ENCODE results near the gene NXF3.
A peak's percentile ranks its signal among the peaks of the same experiment; 100 is the strongest.
"Not testable (repeated sequence)": the region's sequence is repeated elsewhere in the genome, so short reads cannot be mapped to it uniquely, and the experiment has no call there.

NXF3 gene, protein sequence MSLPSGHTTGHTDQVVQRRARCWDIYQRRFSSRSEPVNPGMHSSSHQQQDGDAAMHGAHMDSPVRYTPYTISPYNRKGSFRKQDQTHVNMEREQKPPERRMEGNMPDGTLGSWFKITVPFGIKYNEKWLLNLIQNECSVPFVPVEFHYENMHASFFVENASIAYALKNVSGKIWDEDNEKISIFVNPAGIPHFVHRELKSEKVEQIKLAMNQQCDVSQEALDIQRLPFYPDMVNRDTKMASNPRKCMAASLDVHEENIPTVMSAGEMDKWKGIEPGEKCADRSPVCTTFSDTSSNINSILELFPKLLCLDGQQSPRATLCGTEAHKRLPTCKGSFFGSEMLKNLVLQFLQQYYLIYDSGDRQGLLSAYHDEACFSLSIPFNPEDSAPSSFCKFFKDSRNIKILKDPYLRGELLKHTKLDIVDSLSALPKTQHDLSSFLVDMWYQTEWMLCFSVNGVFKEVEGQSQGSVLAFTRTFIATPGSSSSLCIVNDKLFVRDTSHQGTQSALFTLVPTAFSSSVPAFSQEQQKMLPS

DNA sequence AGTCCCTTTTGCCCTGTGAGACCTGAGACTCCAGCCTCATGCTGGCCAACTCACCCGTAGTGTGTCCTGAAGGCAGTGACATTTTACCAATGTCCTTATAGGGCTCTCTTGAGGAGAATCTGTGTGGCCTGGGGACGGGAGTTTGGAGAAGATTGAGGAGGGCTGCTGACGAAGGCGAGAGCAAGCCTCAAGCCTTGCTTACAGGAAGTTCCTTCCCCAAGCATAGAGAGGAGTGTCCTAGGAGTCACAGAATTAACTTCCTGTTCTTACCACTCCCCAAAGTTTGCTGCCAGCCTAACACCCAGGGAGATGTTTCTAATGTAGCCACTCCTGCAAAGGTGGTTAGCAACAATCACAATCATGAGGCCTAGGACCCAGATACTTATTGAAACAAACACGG lies at the start of gene NXF3:
NXF3 (minus strand) TSS at position 202 of the 400 bp plus-strand sequence; CDS start at position 82, 120 bp downstream.
- DNase-seq (ENCODE audit: low spot score), result no peak

DNA sequence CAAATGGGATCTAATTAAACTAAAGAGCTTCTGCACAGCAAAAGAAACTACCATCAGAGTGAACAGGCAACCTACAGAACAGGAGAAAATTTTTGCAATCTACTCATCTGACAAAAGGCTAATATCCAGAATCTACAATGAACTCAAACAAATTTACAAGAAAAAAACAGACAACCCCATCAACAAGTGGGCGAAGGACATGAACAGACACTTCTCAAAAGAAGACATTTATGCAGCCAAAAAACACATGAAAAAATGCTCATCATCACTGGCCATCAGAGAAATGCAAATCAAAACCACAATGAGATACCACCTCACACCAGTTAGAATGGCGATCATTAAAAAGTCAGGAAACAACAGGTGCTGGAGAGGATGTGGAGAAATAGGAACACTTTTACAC lies 43.6 kb upstream of the NXF3 start:
- DNase-seq (ENCODE audit: low spot score), result not testable (repeated sequence)

- DNase-seq (ENCODE audit: low spot score), result peak; percentile 32
Measured at GRCh38 chrX:103124284-103124683, 31.3 kb upstream of the NXF3 start.

DNA sequence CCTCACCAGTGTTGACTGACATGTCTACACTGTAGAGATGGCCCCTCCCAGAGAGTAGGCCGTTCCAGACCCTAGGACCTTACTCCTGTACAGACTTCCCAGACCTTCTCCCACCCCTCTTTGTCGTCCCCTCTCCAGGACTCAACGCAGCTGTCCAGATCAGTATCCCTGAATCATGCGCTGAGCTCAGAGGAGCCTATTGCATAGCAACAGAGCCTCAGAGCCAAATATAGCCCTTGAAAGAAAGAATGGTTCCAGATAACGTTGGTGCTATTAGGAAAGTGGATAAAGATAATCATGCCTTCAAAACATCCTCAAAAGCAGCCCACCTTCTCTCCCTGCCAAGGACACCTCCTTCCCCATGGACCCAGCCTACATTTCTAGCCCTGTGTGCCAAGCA lies 27.8 kb upstream of the NXF3 start:
- no peak for DNase-seq (ENCODE audit: low spot score)

- not testable (repeated sequence) for DNase-seq (ENCODE audit: low spot score)
Measured at GRCh38 chrX:103116970-103117369, 24.0 kb upstream of the NXF3 start.

DNA sequence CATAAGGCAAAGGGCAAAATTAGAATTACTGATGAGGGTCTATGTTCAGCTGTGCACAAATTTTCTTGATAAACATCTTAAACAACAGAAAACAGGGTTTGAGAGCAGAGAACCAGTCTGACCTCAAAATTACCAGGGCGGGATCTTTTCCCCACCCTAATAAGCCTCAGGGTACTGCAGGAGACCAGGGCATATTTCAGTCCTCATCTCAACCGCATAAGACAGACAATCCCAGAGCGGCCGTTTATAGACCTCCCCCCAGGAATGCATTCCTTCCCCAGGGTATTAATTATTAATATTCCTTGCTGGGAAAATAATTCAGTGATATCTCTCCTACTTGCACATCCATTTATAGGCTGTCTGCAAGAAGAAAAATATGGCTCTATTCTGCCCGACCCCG lies 16.6 kb upstream of the NXF3 start:
- DNase-seq (ENCODE audit: low spot score), result not testable (repeated sequence)

- DNase-seq (ENCODE audit: low spot score), result no peak
Measured at GRCh38 chrX:103107836-103108235, 14.9 kb upstream of the NXF3 start.

DNA sequence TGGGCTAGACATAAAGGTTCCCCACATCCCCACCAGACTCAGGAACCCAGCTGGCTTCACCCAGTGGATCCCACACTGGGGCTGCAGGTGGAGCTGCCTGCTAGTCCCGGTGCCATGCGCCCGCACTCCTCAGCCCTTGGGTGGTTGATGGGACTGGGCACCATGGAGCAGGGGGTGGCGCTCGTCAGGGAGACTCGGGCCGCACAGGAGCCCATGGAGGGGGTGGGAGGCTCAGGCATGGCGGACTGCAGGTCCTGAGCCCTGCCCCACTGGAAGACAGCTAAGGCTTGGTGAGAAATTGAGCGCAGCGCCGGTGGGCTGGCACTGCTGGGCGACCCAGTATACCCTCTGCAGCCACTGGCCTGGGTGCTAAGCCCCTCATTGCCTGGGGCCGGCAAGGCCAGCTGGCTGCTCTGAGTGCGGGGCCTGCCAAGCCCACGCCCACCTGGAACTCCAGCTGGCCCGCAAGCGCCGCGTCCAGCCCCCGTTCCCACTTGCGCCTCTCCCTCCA lies 14.3 kb upstream of the NXF3 start:
- DNase-seq (ENCODE audit: low spot score), result not testable (repeated sequence)

- DNase-seq (ENCODE audit: low spot score), result not testable (repeated sequence)
Measured at GRCh38 chrX:103104370-103104769, 11.4 kb upstream of the NXF3 start.

GRCh38 chrX:103103866-103104265 lies 10.9 kb upstream of the NXF3 start:
- not testable (repeated sequence) for DNase-seq (ENCODE audit: low spot score)

GRCh38 chrX:103101299-103102042 lies 8.5 kb upstream of the NXF3 start:
- DNase-seq (ENCODE audit: low spot score), result peak; percentile 43

DNA sequence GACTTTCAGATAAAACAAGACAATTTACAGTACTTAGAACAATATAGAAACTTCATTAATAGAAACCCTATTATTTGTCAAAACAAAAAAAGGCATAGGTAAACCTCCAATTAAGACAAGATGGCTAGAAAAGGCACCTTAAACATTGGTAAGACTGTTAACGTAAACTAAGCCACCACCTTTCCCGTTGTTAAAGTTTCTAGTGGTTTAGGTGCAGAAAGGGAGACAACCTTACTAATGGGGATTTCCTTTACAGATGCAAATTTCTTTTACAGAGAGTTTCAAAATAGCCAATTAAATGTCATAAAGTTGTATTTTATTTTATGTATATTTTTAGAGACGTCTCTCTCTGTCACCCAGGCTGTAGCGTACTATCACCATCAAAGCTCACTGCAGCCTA lies 7.5 kb upstream of the NXF3 start:
- DNase-seq (ENCODE audit: low spot score), result no peak

- no peak for DNase-seq (ENCODE audit: low spot score)
Measured at GRCh38 chrX:103099691-103100090, 6.7 kb upstream of the NXF3 start.

DNA sequence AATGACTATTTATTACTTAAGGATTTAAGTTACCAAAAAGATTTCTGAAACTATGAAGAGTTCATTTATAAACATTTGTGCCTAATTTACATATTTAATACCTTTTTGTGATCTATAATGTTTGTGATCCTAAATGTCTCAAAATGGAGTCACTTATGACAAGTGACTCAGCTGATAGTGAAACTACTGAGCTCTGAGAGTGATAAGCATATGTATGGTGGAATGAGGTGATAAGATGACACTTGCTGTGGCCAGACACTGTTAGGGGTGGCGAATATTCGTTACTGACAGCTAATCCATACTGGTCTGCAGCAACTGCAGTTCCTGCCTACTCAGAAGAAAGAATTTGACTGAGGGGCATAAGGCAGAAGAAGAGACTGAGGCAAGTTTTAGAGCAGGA lies 5.5 kb upstream of the NXF3 start:
- peak; percentile 42 for DNase-seq (ENCODE audit: low spot score)

DNA sequence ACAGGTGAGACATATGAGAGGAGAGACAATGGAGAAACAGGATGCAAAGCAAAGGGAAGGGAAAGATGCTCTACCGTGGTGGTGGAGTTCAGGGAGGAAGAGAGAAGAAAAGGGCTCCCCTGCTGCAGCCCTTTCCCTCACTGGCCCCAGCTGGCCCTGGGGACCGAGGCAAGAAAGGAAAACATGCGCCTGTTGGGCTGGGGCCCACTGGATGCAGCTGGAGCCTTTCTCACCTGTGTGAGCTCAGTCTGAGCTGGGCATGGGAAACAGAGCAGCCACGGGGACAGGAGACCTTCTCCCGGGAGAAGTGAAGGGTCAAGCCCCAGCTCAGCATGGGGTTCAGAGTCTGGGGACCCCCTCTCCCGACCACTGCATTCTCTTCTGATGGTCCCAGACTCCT lies 11.9 kb downstream of the NXF3 start:
- no peak for DNase-seq (ENCODE audit: low spot score)

DNA sequence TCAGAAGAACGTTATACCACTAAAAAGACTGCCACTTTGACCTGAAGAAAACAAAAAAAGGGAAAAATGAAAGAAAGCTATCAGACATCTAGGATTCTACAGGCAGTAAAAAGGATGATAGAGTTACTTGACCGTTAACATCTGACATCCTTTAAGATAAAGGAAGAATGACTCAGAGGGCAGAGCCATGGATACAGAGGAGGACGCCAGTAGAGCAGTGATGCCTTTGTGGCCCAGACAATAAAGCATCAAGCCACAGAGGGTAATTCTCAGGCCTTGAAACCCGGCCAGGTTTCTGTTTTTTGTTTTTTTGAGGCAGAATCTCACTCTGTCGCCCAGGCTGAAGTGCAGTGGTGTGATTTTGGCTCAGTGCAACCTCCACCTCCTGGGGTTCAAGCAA lies 19.5 kb downstream of the NXF3 start:
- no peak for DNase-seq (ENCODE audit: low spot score)

- no peak for DNase-seq (ENCODE audit: low spot score)
Measured at GRCh38 chrX:103066606-103067005, 26.3 kb downstream of the NXF3 start.

- peak; percentile 22 for DNase-seq (ENCODE audit: low spot score)
Measured at GRCh38 chrX:103063918-103064434, 29.0 kb downstream of the NXF3 start, which contains the start of gene BEX1. Gene BEX1, minus strand, starts transcription at chrX:103064171. Its CDS starts 897 bp downstream, at chrX:103063274.

DNA sequence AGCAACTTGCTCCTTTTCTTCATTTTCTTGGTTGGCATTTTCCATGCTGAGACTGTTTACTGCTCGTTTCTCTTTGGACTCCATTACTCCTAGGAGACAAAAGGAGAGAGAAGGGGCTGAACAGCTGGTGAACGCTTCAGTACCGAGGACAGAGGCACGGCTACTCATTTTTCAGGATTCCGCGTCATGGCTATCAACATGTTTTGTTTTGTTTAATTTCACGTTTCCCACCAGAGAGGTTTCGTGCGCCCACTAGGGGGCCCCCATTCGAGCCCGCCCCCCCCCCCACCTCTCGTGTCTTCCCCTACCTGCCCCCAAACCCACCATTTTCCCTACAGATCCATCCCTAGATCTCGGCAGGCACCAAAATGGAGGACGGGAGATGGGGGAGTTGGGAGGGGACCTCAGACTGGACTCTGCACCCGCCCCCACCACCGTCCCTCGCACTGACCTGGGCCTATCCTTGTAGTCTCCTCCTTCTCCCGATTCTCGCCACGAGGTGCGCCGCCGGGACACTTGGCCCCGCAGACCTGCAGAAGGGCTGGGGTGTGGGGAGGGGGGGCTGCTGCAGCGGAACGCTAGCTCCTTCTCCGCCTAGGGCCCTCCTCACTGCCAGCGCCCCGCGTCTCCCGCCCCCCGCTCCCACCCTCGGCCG lies 29.6 kb downstream of the NXF3 start:
- peak; percentile 2 for DNase-seq (ENCODE audit: low spot score)

DNA sequence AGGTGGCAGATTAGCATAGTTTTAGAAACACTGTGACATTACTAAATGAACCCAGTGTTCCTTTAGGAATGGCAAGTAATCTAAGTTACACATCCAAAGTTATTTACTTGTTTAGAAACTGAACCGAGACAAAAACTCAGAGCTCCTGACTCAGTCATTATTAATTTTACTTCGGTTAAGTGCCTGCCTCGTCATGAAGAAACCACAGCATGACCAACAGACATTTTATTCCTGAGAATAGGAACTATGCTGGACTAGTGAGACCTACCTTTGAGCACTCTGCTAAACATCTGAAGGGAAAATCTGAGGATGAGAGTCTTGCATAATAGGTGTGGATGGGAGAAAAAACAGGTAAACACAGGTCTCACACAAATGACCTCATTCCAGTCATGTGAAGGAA lies 31.5 kb downstream of the NXF3 start:
- no peak for DNase-seq (ENCODE audit: low spot score)

- DNase-seq (ENCODE audit: low spot score), result no peak
Measured at GRCh38 chrX:103056902-103057301, 36.0 kb downstream of the NXF3 start.

DNA sequence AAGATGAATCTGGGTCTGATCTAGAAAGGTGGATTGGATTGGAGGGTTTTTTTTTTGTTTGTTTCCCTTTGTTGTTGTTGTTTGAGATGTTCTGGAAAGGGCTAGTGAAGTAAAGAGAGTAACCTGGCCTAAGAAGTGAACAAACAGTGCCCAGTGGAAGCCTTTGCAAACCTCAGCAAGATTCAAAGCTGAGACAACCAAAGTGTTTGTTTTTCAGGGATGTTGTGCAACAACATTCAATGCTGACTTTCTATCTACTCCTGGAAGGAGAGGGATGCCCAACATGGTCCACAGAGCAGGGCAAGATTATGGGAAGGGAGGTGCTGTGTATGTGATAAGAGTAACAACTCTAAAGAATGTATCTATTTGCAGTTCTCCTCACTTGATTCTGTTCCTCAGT lies 40.3 kb downstream of the NXF3 start:
- no peak for DNase-seq (ENCODE audit: low spot score)
